Liver (tissue), 9 donors: ENCODE results near the gene UBASH3B. TPM values are rescaled to one million over a fixed set of nuclear protein-coding genes. Genes with fewer than 3 reads are reported as not detected.

Experiments
- DNase-seq: peaks from one replicate; pipeline ENCODE4 v3.0.0-alpha.2; 2017; ENCODE audit warnings: low spot score
- H3K27ac ChIP-seq, 2 donors: one replicate each; pipeline ENCODE4 v1.7.0; 2013; ENCODE audit warnings: inconsistent platforms in 2 of 2, low read length in 2 of 2, control low read depth in 1 of 2, low read depth in 1 of 2, mild to moderate bottlenecking in 1 of 2
- H3K27me3 ChIP-seq, 4 donors: one replicate each; pipeline versions ENCODE4 v1.6.1 to v1.7.0; 2013; ENCODE audit warnings: low read length in 3 of 4, inconsistent platforms in 1 of 4, mild to moderate bottlenecking in 1 of 4, moderate library complexity in 1 of 4; ENCODE audit not compliant: control insufficient read depth in 4 of 4, insufficient read depth in 4 of 4
- H3K36me3 ChIP-seq, 4 donors: one replicate each; pipeline versions ENCODE4 v1.6.1 to v1.7.0; 2013; ENCODE audit warnings: low read length in 3 of 4, mild to moderate bottlenecking in 3 of 4, low read depth in 1 of 4, moderate library complexity in 1 of 4; ENCODE audit not compliant: control insufficient read depth in 4 of 4, insufficient read depth in 3 of 4
- H3K4me1 ChIP-seq, 4 donors: one replicate each; pipeline versions ENCODE4 v1.6.1 to v1.7.0; 2013; ENCODE audit warnings: low read length in 3 of 4, mild to moderate bottlenecking in 3 of 4, moderate library complexity in 1 of 4; ENCODE audit not compliant: control insufficient read depth in 4 of 4, insufficient read depth in 4 of 4
- H3K4me3 ChIP-seq, 3 donors: one replicate each; pipeline versions ENCODE4 v1.6.1 to v1.7.0; 2013; ENCODE audit warnings: low read length in 3 of 3, control low read depth in 1 of 3, low read depth in 1 of 3, mild to moderate bottlenecking in 1 of 3
- H3K9ac ChIP-seq, 2 donors: one replicate each; pipeline ENCODE4 v1.7.0; 2013; ENCODE audit warnings: low read length in 2 of 2, mild to moderate bottlenecking in 2 of 2, moderate library complexity in 2 of 2, control low read depth in 1 of 2, low read depth in 1 of 2
- H3K9me3 ChIP-seq, 4 donors: one replicate each; pipeline versions ENCODE4 v1.6.1 to v1.7.0; 2013; ENCODE audit warnings: low read length in 3 of 4; ENCODE audit not compliant: control insufficient read depth in 4 of 4
- ATF3 ChIP-seq: IDR thresholded peaks from 2 replicates; pipeline ENCODE4 v1.6.1; 2016; ENCODE audit warnings: antibody characterized with exemption
- CTCF ChIP-seq: fragments of 150-350 bp; IDR thresholded peaks from 2 replicates; pipeline ENCODE4 v1.5.1; 2017; ENCODE audit warnings: improper control_type of control experiment, low read depth, low read length; ENCODE audit not compliant: missing input control
- EGR1 ChIP-seq, 2 donors: IDR thresholded peaks; 2 replicates each; pipeline ENCODE4 v1.6.1; 2016 to 2018; ENCODE audit warnings: antibody characterized with exemption in 2 of 2, low read depth in 2 of 2
- FOXA2 ChIP-seq: IDR thresholded peaks from 2 replicates; pipeline ENCODE4 v1.6.1; 2016; ENCODE audit warnings: antibody characterized with exemption
- GABPA ChIP-seq, 2 donors: IDR thresholded peaks in 1 of 2; conservative IDR thresholded peaks in 1 of 2; 2 replicates each; pipeline ENCODE4 v1.6.1; 2016; ENCODE audit warnings: antibody characterized with exemption in 2 of 2, mild to moderate bottlenecking in 1 of 2, moderate library complexity in 1 of 2
- HNF4G ChIP-seq: IDR thresholded peaks from 2 replicates; pipeline ENCODE4 v1.6.1; 2016; ENCODE audit warnings: antibody characterized with exemption
- JUND ChIP-seq, 2 donors: IDR thresholded peaks; 2 replicates each; pipeline ENCODE4 v1.6.1; 2016; ENCODE audit warnings: antibody characterized with exemption in 2 of 2
- MAX ChIP-seq: IDR thresholded peaks from 2 replicates; pipeline ENCODE4 v1.6.1; 2016; ENCODE audit warnings: antibody characterized with exemption
- RAD21 ChIP-seq, 2 donors: IDR thresholded peaks; 2 replicates each; pipeline ENCODE4 v1.6.1; 2016; ENCODE audit warnings: antibody characterized with exemption in 2 of 2, mild to moderate bottlenecking in 2 of 2
- REST ChIP-seq: IDR thresholded peaks from 2 replicates; pipeline ENCODE4 v1.6.1; 2016; ENCODE audit warnings: antibody characterized with exemption, mild to moderate bottlenecking
- SP1 ChIP-seq: IDR thresholded peaks from 2 replicates; pipeline ENCODE4 v1.6.1; 2018; ENCODE audit warnings: antibody characterized with exemption, mild to moderate bottlenecking
- TAF1 ChIP-seq: conservative IDR thresholded peaks from 2 replicates; pipeline ENCODE4 v1.6.1; 2016; ENCODE audit warnings: antibody characterized with exemption, mild to moderate bottlenecking
- YY1 ChIP-seq: IDR thresholded peaks from 2 replicates; pipeline ENCODE4 v1.6.1; 2016; ENCODE audit warnings: antibody characterized with exemption, mild to moderate bottlenecking
- WGBS: extraction: QIAGEN DNeasy Blood & Tissue Kit; methylation state at CpG from one replicate; pipeline ENCODE4 v1.1.7; 2013; 5-methylcytosine and 5-hydroxymethylcytosine counted together
- polyA plus RNA-seq, 2 donors: library from polyadenylated mRNA; stranded (reverse) in 1 of 2; unstranded in 1 of 2; fragments of 200-250 nt in 1 of 2; fragments of >200 nt in 1 of 2; fragmentation: Nextera tagmentation in 1 of 2; extraction: Ambion mirVana in 1 of 2; gene quantifications; one replicate each; pipeline versions ENCODE4 v1.2.1 to v1.2.3, GENCODE V29; 2013 to 2015
- total RNA-seq, 2 donors: library from RNA; depleted of rRNA; stranded (reverse); fragments of >200 nt; gene quantifications; one replicate each; pipeline ENCODE4 v1.2.3, GENCODE V29; 2014
- TF ChIP-seq, protein P1 (sequence below): IDR thresholded peaks from 2 replicates; pipeline ENCODE4 v1.6.1; 2016; ENCODE audit warnings: antibody characterized with exemption
- donor health status: healthy.
- donor health status: healthy.
- donor health status: healthy.
- donor health status: healthy.
- donor health status: healthy.

Gene UBASH3B
- total and polyA plus RNA-seq, 4 donors = 0.48 to 5.5 (median 2.5) TPM

DNA sequence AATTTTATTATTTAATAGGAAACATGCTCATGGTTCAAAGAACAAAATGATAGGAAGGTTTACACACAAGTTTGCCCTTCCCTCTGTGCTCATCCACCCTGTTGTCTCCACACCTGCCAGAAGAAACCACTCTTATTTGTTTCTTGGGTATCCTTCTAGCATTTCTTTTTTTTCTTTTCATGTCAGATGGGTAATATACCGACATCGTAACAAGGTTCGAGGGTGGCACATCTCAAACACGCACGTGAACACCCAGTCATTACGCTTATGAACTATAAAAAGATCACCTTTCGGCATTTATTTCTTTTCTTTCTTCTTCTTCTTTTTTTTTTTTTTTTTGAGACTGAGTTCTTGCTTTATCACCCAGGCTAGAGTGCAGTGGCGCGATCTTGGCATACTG, 70.5 kb downstream of the UBASH3B start:
- no peak overlapping the region for H3K9ac ChIP-seq
- no peak for DNase-seq
- TF ChIP-seq EGR1 (IDR thresholded peaks at IDR 0.05; ENCODE audit: low read depth in 2 of 2) = no peak
- TF ChIP-seq TAF1 = no peak
- TF ChIP-seq MAX = no peak
- no peak for TF ChIP-seq CTCF
- no peak for TF ChIP-seq ATF3
- no peak for TF ChIP-seq HNF4G
- TF ChIP-seq RAD21 (IDR thresholded peaks at IDR 0.05) = no peak
- no peak for TF ChIP-seq YY1
- no peak for TF ChIP-seq REST
- no peak for TF ChIP-seq GABPA (IDR thresholded peaks at IDR 0.05 in 1 of 2, conservative IDR thresholded peaks at IDR 0.05 in 1 of 2)
- no peak for TF ChIP-seq FOXA2
- no peak for TF ChIP-seq JUND (IDR thresholded peaks at IDR 0.05)
- TF ChIP-seq, protein P1, sequence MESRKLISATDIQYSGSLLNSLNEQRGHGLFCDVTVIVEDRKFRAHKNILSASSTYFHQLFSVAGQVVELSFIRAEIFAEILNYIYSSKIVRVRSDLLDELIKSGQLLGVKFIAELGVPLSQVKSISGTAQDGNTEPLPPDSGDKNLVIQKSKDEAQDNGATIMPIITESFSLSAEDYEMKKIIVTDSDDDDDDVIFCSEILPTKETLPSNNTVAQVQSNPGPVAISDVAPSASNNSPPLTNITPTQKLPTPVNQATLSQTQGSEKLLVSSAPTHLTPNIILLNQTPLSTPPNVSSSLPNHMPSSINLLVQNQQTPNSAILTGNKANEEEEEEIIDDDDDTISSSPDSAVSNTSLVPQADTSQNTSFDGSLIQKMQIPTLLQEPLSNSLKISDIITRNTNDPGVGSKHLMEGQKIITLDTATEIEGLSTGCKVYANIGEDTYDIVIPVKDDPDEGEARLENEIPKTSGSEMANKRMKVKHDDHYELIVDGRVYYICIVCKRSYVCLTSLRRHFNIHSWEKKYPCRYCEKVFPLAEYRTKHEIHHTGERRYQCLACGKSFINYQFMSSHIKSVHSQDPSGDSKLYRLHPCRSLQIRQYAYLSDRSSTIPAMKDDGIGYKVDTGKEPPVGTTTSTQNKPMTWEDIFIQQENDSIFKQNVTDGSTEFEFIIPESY = no peak
- no peak for TF ChIP-seq SP1
- no peak overlapping the region for H3K4me3 ChIP-seq
- no peak overlapping the region for H3K27ac ChIP-seq
- no peaks in the 10 kb centered on the region for H3K36me3 ChIP-seq
- no peaks in the 10 kb centered on the region for H3K27me3 ChIP-seq
- H3K9me3 ChIP-seq = no peaks in the 10 kb centered on the region
- H3K4me1 ChIP-seq = peaks cover 0 to 4% (median 1%) of the 10 kb centered on the region in 4 donors
- WGBS = 92% methylated on average over 9 of the region's 9 CpGs
